ENCODE results near the gene CRACR2B. TPM values are rescaled to one million over a fixed set of nuclear protein-coding genes. Genes with fewer than 3 reads are reported as not detected.

CRACR2B gene
- total and polyA plus RNA-seq, 2 of the 13 experiments (the other 11 are each of a cell fraction or from before 2014, with no cell fraction given) = 14.9 to 21.0 TPM

DNA sequence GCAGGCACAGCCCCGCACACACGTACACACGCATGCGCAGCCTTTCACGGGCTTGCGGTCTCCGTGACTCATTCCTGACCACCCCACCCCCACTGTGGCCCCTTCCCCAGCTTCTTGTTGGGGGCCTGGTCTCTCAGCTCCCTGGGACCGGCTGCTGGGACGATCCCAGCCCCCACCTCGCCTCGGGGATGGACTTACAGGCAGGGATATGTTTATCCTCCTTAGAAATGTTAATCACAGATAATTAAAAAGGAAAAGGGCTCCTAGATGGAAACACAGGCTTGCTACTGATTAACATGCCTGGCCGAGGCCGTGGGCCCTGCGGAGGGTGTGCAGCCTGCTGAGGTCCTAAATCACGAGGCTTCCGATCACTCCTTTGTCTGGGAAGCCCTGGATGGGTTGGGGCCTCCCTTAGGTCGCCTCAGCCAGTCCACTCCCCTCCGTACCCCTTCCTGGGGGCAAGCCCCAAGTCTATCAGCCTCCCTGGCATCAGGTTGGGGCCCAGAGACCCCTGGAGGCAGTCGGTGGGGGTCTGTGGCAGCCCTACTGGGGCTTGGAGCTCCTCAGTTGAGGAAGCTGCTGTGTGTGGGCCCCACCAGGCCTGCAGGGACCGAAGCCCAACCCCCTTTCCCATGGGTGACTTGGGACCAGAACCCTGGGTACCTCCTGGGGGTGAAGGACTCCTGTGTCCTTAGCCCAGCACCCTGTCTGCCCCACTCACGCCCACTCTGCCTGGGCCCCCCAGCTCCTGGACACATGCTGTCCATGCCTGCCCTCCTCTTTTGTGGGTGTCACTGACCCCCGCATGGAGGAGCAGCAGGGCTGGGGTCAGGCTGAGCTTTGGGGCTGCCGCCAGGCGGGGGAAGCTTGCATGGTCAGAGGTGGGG, 35.5 kb downstream of the CRACR2B start (continued):
- TF ChIP-seq AGO2 (optimal IDR thresholded peaks at IDR 0.05; ENCODE audit: low read depth, low read length) = peak; percentile 89
- no peak for TF ChIP-seq ZBTB21 (CRISPR knock-in tag; IDR thresholded peaks at IDR 0.05)
- peak; percentile 71 for TF ChIP-seq RBM22 (optimal IDR thresholded peaks at IDR 0.05; ENCODE audit: low read length)
- no peak for TF ChIP-seq ELF4 (CRISPR knock-in tag; IDR thresholded peaks at IDR 0.05; ENCODE audit: borderline replicate concordance)
- TF ChIP-seq POLR2A (IDR thresholded peaks at IDR 0.05; ENCODE audit: insufficient read depth in 1 of 2, low read depth in 2 of 2, low read length in 2 of 2) = 0 out of 4 replicates have a peak, but pooled peaks of 1 of the 2 experiments have one; percentile 20
- TF ChIP-seq RFX5 (IDR thresholded peaks at IDR 0.05; ENCODE audit: low read depth, low read length) = no peak
- TF ChIP-seq ZNF7 (CRISPR knock-in tag; IDR thresholded peaks at IDR 0.05) = no peak

DNA sequence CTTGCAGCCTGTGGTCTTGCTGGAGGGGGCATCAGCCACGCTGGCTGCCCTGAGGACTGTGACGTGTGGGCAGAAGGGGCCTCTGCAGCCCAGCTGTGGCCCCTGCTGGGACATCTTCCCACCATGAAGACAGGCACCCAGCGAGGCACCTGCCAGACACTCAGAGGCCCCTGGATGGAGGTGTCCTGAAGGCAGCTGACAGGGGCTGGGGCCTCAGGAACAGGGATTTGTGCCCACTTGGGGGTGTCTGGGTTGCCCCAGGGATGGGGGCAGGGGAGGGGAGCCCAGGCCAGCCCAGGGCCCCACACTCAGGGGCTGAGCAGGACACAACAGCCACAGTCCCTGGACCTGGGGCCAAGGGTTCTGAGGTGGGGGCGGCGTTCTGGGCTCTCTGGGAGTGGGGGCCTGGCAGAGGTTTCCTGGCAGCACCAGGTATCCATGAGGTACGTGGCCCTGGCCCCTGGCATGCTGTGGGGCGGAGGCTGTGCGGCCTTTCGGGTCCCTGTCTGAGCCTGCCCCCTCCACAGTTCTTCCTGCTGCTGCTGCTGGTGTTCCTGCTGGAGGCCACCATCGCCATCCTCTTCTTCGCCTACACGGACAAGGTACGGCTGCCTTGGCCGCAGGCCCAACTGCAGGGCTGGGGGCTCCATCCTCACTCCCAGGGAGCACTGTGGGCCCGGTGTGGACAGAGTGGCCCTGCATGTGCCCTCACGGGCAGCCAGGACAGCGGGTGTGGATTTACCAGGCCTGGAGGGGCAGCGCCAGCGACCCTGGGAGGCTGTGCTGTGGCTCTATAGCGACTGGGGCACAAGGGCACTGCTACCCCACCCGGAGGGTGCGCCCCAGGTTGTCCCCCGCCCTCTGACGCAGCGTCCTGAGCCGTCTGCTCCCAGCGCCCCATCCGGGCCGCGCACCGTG, 36.5 kb downstream of the CRACR2B start:
- peak; percentile 1; the same call in 2 of the 3 replicates for ATAC-seq
- intact Hi-C loops (cut with micrococcal nuclease; ENCODE audit: unreplicated experiment) (no loop called here), in situ Hi-C loops (cut with HindIII; ENCODE audit: extremely low pct_ligation_motif_present, low pct_unique_long_range_greater_than_20kb) (no loop called here)
- CTCF ChIA-PET (ENCODE audit: low intra/inter-chr PET ratio, low total read pairs) = no interaction called here
- TF ChIP-seq EEA1 (CRISPR knock-in tag; IDR thresholded peaks at IDR 0.05; ENCODE audit: borderline replicate concordance) (0 out of 2 replicates have a peak, but pooled peaks have one; percentile 38), NFKB2 (CRISPR knock-in tag; IDR thresholded peaks at IDR 0.05; ENCODE audit: borderline replicate concordance) (no peak), POLR2A (IDR thresholded peaks at IDR 0.05; ENCODE audit: insufficient read depth in 1 of 2, low read depth in 2 of 2, low read length in 2 of 2) (0 out of 4 replicates have a peak, but pooled peaks of 1 of the 2 experiments have one; percentile 32), AGO1 (IDR thresholded peaks at IDR 0.05; ENCODE audit: low read depth, low read length, poor library complexity, severe bottlenecking) (peak; percentile 92), HNRNPL (IDR thresholded peaks at IDR 0.05; ENCODE audit: low read depth, low read length) (0 out of 2 replicates have a peak, but pooled peaks have one; percentile 40), RBFOX2 (IDR thresholded peaks at IDR 0.05; ENCODE audit: low read depth, low read length) (peak; percentile 48), AGO2 (optimal IDR thresholded peaks at IDR 0.05; ENCODE audit: low read depth, low read length) (peak; percentile 62)
- TF ChIP-seq, protein P1, sequence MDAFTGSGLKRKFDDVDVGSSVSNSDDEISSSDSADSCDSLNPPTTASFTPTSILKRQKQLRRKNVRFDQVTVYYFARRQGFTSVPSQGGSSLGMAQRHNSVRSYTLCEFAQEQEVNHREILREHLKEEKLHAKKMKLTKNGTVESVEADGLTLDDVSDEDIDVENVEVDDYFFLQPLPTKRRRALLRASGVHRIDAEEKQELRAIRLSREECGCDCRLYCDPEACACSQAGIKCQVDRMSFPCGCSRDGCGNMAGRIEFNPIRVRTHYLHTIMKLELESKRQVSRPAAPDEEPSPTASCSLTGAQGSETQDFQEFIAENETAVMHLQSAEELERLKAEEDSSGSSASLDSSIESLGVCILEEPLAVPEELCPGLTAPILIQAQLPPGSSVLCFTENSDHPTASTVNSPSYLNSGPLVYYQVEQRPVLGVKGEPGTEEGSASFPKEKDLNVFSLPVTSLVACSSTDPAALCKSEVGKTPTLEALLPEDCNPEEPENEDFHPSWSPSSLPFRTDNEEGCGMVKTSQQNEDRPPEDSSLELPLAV (CRISPR knock-in tag; conservative IDR thresholded peaks at IDR 0.05; ENCODE audit: low read depth) = no peak
- no peak overlapping the region for H3K27ac ChIP-seq (ENCODE audit: extremely low read length, insufficient read depth, low read length)
- no peak for FAIRE-seq
- no peaks in the 10 kb centered on the region for H3K27me3 ChIP-seq (ENCODE audit: control insufficient read depth in 1 of 2, insufficient read depth in 2 of 2, low read length in 2 of 2)
- H3K9me3 ChIP-seq (ENCODE audit: low read length) = no peaks in the 10 kb centered on the region
- H4K20me1 ChIP-seq (ENCODE audit: insufficient read depth, low read length) = no peaks in the 10 kb centered on the region
- no peak overlapping the region for H2AFZ ChIP-seq (ENCODE audit: low read length)
- no peak overlapping the region for H3K4me2 ChIP-seq (ENCODE audit: low read depth, low read length)
- no peak for DNase-seq (ENCODE audit: low spot score)
- 95% methylated on average over 11 of the region's 31 CpGs for WGBS (ENCODE audit: low lambda C conversion rate)
- no peaks in the 10 kb centered on the region for H3K4me1 ChIP-seq (ENCODE audit: insufficient read depth, low read length)
- POLR2A ChIA-PET = interaction anchor here (1.0 to 1.3 kb wide), 2 partner anchors 20 to 625 kb away, joined by 3 read pairs; no protein-coding TSS in a partner anchor
- H3K79me2 ChIP-seq (ENCODE audit: insufficient read depth, low read length) = no peaks in the 10 kb centered on the region
- H3K36me3 ChIP-seq (replicated peaks in 1 of 2; ENCODE audit: control insufficient read depth in 1 of 2, insufficient read depth in 2 of 2, low read length in 2 of 2) = peaks cover 3% of the 10 kb centered on the region in 2 experiments; a peak in 2 of 5 replicates
- H3K9ac ChIP-seq (ENCODE audit: insufficient read depth, low read depth, low read length) = no peak overlapping the region
- no TSS peak for BruUV-seq (replicated peaks)
- H3K4me3 ChIP-seq (replicated peaks in 1 of 3; ENCODE audit: insufficient read depth in 1 of 3, low read depth in 2 of 3, low read length in 3 of 3) = no peak overlapping the region

Measured in HepG2 (cell line).